Effector memory CD4-positive, alpha-beta T cell (primary cell): Measurements from ENCODE around the gene SEC62.

Source experiments
- DNase-seq, 3 donors: peaks; one replicate each; pipeline ENCODE4 v3.0.0-alpha.2; 2020
- H3K27ac ChIP-seq: 2 replicates; pipeline ENCODE4 v1.7.0; 2013; ENCODE audit warnings: mild to moderate bottlenecking, low read length, moderate library complexity; ENCODE audit not compliant: insufficient read depth, poor library complexity, severe bottlenecking
- H3K27me3 ChIP-seq: replicated peaks from 2 replicates; pipeline ENCODE4 v1.7.0; 2013; ENCODE audit warnings: mild to moderate bottlenecking, low read length; ENCODE audit not compliant: insufficient read depth, control insufficient read depth, poor library complexity, severe bottlenecking
- H3K36me3 ChIP-seq: 2 replicates; pipeline ENCODE4 v1.7.0; 2013; ENCODE audit warnings: mild to moderate bottlenecking, low read length, moderate library complexity; ENCODE audit not compliant: control insufficient read depth, insufficient read depth
- H3K4me1 ChIP-seq: 2 replicates; pipeline ENCODE4 v1.7.0; 2013; ENCODE audit warnings: low read length, mild to moderate bottlenecking; ENCODE audit not compliant: control insufficient read depth, insufficient read depth, poor library complexity, severe bottlenecking
- H3K4me3 ChIP-seq: 2 replicates; pipeline ENCODE4 v1.7.0; 2013; ENCODE audit warnings: low read length, low read depth, mild to moderate bottlenecking; ENCODE audit not compliant: insufficient read depth, poor library complexity, severe bottlenecking
- H3K9me3 ChIP-seq: 2 replicates; pipeline ENCODE4 v1.7.0; 2013; ENCODE audit warnings: mild to moderate bottlenecking, low read length, moderate library complexity; ENCODE audit not compliant: control insufficient read depth

SEC62 gene

GRCh38 chr3:169992781-169993180 is 26.2 kb downstream of the SEC62 start:
- H3K9me3 ChIP-seq: no peaks in the 10 kb centered on the region
- DNase-seq: no peak
- H3K27ac ChIP-seq: no peak overlapping the region
- no peaks in the 10 kb centered on the region for H3K4me1 ChIP-seq
- no peak overlapping the region for H3K4me3 ChIP-seq
- no peaks in the 10 kb centered on the region for H3K27me3 ChIP-seq
- peaks cover 40% of the 10 kb centered on the region for H3K36me3 ChIP-seq

GRCh38 chr3:169993761-169994160 is 27.2 kb downstream of the SEC62 start:
- Histone ChIP-seq H3K36me3 (peaks cover 34% of the 10 kb centered on the region), H3K9me3 (no peaks in the 10 kb centered on the region), H3K4me1 (no peaks in the 10 kb centered on the region), H3K27me3 (no peaks in the 10 kb centered on the region), H3K27ac (no peak overlapping the region), H3K4me3 (no peak overlapping the region)
- DNase-seq: no peak

GRCh38 chr3:169996063-169996462 is 29.5 kb downstream of the SEC62 start:
- no peaks in the 10 kb centered on the region for H3K4me1 ChIP-seq
- no peaks in the 10 kb centered on the region for H3K9me3 ChIP-seq
- peaks cover 20% of the 10 kb centered on the region for H3K36me3 ChIP-seq
- no peak overlapping the region for H3K4me3 ChIP-seq
- no peak overlapping the region for H3K27ac ChIP-seq
- H3K27me3 ChIP-seq: no peaks in the 10 kb centered on the region
- DNase-seq: no peak

- Histone ChIP-seq H3K4me1 (no peaks in the 10 kb centered on the region), H3K4me3 (no peak overlapping the region), H3K27ac (no peak overlapping the region), H3K27me3 (no peaks in the 10 kb centered on the region), H3K36me3 (peaks cover 10% of the 10 kb centered on the region), H3K9me3 (no peaks in the 10 kb centered on the region)
- DNase-seq: no peak
Observed at GRCh38 chr3:169998668-169999131, 32.1 kb downstream of the SEC62 start.

GRCh38 chr3:169999433-169999832 is 32.8 kb downstream of the SEC62 start:
- DNase-seq: no peak
- Histone ChIP-seq H3K27ac (no peak overlapping the region), H3K4me1 (no peaks in the 10 kb centered on the region), H3K27me3 (no peaks in the 10 kb centered on the region), H3K4me3 (no peak overlapping the region), H3K36me3 (peaks cover 6% of the 10 kb centered on the region), H3K9me3 (no peaks in the 10 kb centered on the region)

- no peaks in the 10 kb centered on the region for H3K27me3 ChIP-seq
- H3K9me3 ChIP-seq: no peaks in the 10 kb centered on the region
- DNase-seq: no peak
- no peak overlapping the region for H3K4me3 ChIP-seq
- H3K27ac ChIP-seq: no peak overlapping the region
- H3K36me3 ChIP-seq: peaks cover 4% of the 10 kb centered on the region
- H3K4me1 ChIP-seq: no peaks in the 10 kb centered on the region
Observed at GRCh38 chr3:170000051-170000450, 33.4 kb downstream of the SEC62 start.

GRCh38 chr3:170002231-170002630 is 35.6 kb downstream of the SEC62 start:
- Histone ChIP-seq H3K36me3 (no peaks in the 10 kb centered on the region), H3K4me1 (peaks cover 7% of the 10 kb centered on the region), H3K4me3 (no peak overlapping the region), H3K27ac (no peak overlapping the region), H3K27me3 (no peaks in the 10 kb centered on the region), H3K9me3 (no peaks in the 10 kb centered on the region)
- no peak for DNase-seq

- no peaks in the 10 kb centered on the region for H3K36me3 ChIP-seq
- H3K9me3 ChIP-seq: no peaks in the 10 kb centered on the region
- H3K27me3 ChIP-seq: no peaks in the 10 kb centered on the region
- no peak for DNase-seq
- peaks cover 8% of the 10 kb centered on the region for H3K4me1 ChIP-seq
- H3K4me3 ChIP-seq: no peak overlapping the region
- no peak overlapping the region for H3K27ac ChIP-seq
Observed at GRCh38 chr3:170002879-170003278, 36.3 kb downstream of the SEC62 start.

GRCh38 chr3:170003881-170004356 is 37.3 kb downstream of the SEC62 start:
- H3K4me1 ChIP-seq: peaks cover 8% of the 10 kb centered on the region
- no peak for DNase-seq
- no peaks in the 10 kb centered on the region for H3K27me3 ChIP-seq
- no peaks in the 10 kb centered on the region for H3K36me3 ChIP-seq
- H3K9me3 ChIP-seq: no peaks in the 10 kb centered on the region
- no peak overlapping the region for H3K4me3 ChIP-seq
- no peak overlapping the region for H3K27ac ChIP-seq

- Histone ChIP-seq H3K27ac (no peak overlapping the region), H3K9me3 (no peaks in the 10 kb centered on the region), H3K27me3 (no peaks in the 10 kb centered on the region), H3K4me3 (no peak overlapping the region), H3K4me1 (peaks cover 8% of the 10 kb centered on the region), H3K36me3 (no peaks in the 10 kb centered on the region)
- no peak for DNase-seq
Observed at GRCh38 chr3:170007031-170007663, 40.5 kb downstream of the SEC62 start.
